Ishikawa (cell line): ENCODE measurements around the gene SHB.

Experiments
- CEBPB ChIP-seq: IDR thresholded peaks from 2 replicates; pipeline ENCODE4 v1.6.1; 2012
- CREB1 ChIP-seq: IDR thresholded peaks from 2 replicates; pipeline ENCODE4 v1.6.1; 2012; ENCODE audit warnings: low read depth
- EGR1 ChIP-seq: IDR thresholded peaks from 2 replicates; pipeline ENCODE4 v1.6.1; 2012
- EP300 ChIP-seq: IDR thresholded peaks from 2 replicates; pipeline ENCODE4 v1.6.1; 2012; ENCODE audit warnings: borderline replicate concordance
- FOXM1 ChIP-seq: IDR thresholded peaks from 2 replicates; pipeline ENCODE4 v1.6.1; 2012; ENCODE audit warnings: low read depth, borderline replicate concordance
- MAX ChIP-seq: IDR thresholded peaks from 2 replicates; pipeline ENCODE4 v1.6.1; 2012
- NFIC ChIP-seq: IDR thresholded peaks from 2 replicates; pipeline ENCODE4 v1.6.1; 2012
- RAD21 ChIP-seq: IDR thresholded peaks from 2 replicates; pipeline ENCODE4 v1.6.1; 2012; ENCODE audit warnings: low read depth
- REST ChIP-seq: IDR thresholded peaks from 2 replicates; pipeline ENCODE4 v1.6.1; 2012; ENCODE audit warnings: low read depth, mild to moderate bottlenecking
- TAF1 ChIP-seq: IDR thresholded peaks from 2 replicates; pipeline ENCODE4 v1.6.1; 2012; ENCODE audit warnings: low read depth, mild to moderate bottlenecking
- TCF12 ChIP-seq: IDR thresholded peaks from 2 replicates; pipeline ENCODE4 v1.6.1; 2012; ENCODE audit warnings: low read depth
- TEAD4 ChIP-seq: IDR thresholded peaks from 2 replicates; pipeline ENCODE4 v1.6.1; 2012
- USF1 ChIP-seq: IDR thresholded peaks from 2 replicates; pipeline ENCODE4 v1.6.1; 2012
- YY1 ChIP-seq: IDR thresholded peaks from 2 replicates; pipeline ENCODE4 v1.6.1; 2012; ENCODE audit warnings: low read depth
- ZBTB7A ChIP-seq: IDR thresholded peaks from 2 replicates; pipeline ENCODE4 v1.6.1; 2012; ENCODE audit warnings: low read depth

SHB gene

GRCh38 chr9:37955781-37956422 is 113.1 kb downstream of the SHB start:
- TF ChIP-seq TCF12 = no peak
- TF ChIP-seq CREB1 = no peak
- no peak for TF ChIP-seq TEAD4
- TF ChIP-seq REST = no peak
- TF ChIP-seq USF1 = no peak
- TF ChIP-seq MAX = no peak
- no peak for TF ChIP-seq NFIC
- TF ChIP-seq FOXM1 = no peak
- no peak for TF ChIP-seq YY1
- TF ChIP-seq RAD21 = no peak
- no peak for TF ChIP-seq TAF1
- TF ChIP-seq EP300 = no peak
- TF ChIP-seq CEBPB = no peak
- no peak for TF ChIP-seq EGR1
- no peak for TF ChIP-seq ZBTB7A

- TF ChIP-seq RAD21 = no peak
- TF ChIP-seq EGR1 = no peak
- TF ChIP-seq EP300 = no peak
- TF ChIP-seq CREB1 = no peak
- TF ChIP-seq REST = no peak
- no peak for TF ChIP-seq TEAD4
- no peak for TF ChIP-seq YY1
- no peak for TF ChIP-seq ZBTB7A
- TF ChIP-seq NFIC = no peak
These were observed 114.4 kb downstream of the SHB start for GRCh38 chr9:37954581-37954981.

- TF ChIP-seq FOXM1 (no peak), TAF1 (no peak), ZBTB7A (no peak), CREB1 (no peak), USF1 (no peak), CEBPB (no peak), RAD21 (no peak), MAX (no peak), REST (no peak), EGR1 (no peak), NFIC (no peak), EP300 (no peak), YY1 (no peak)
These were observed 115.1 kb downstream of the SHB start for GRCh38 chr9:37953775-37954437.

- no peak for TF ChIP-seq ZBTB7A
- no peak for TF ChIP-seq TCF12
- no peak for TF ChIP-seq EGR1
- TF ChIP-seq TAF1 = no peak
- no peak for TF ChIP-seq EP300
- TF ChIP-seq FOXM1 = no peak
These were observed 115.7 kb downstream of the SHB start for GRCh38 chr9:37953206-37953774.
